ENCODE measurements around the gene GRID2.

GRID2 gene

DNA sequence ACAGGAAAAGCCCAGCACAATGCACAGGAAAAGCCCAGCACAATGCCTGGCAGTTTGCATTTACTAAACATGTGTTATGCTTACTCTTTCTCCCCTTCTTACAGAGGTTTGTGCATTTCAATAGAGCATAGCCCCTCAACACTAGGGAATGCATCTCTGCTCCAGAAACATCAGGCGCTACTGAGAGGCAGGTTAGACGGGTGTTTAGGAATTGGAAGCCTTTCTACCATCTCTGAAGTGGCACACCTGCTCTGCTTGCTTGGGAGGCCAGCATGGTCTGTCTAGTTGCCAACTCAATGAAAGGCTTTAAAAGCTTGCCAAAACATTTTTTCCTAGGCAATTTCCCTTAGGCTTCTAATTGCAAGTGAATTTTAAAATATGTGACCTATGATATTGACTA, 55.7 kb downstream of the GRID2 start:
- H3K79me1 ChIP-seq (ENCODE audit: low read length) = no peaks in the 10 kb centered on the region
- H3K9me3 ChIP-seq (ENCODE audit: insufficient read depth, low read depth, low read length) = no peaks in the 10 kb centered on the region
- no peak overlapping the region for H3K23ac ChIP-seq (ENCODE audit: low read length)
- H3K4me2 ChIP-seq (ENCODE audit: low read length) = no peak overlapping the region
- no peak overlapping the region for H2AFZ ChIP-seq (ENCODE audit: insufficient read depth, low read length, poor library complexity)
- no peak overlapping the region for H2BK120ac ChIP-seq (ENCODE audit: insufficient read depth, low read length, poor library complexity)
- H3K4me3 ChIP-seq (ENCODE audit: low read depth, low read length) = no peak overlapping the region
- H3K9ac ChIP-seq (ENCODE audit: low read length) = no peak overlapping the region
- no peaks in the 10 kb centered on the region for H3K4me1 ChIP-seq (ENCODE audit: control insufficient read depth in 1 of 2, insufficient read depth in 2 of 2, low read length in 2 of 2)
- no peak overlapping the region for H3K4ac ChIP-seq (ENCODE audit: low read depth, low read length)
- DNase-seq = no peak
- no CpG with 5 or more reads among the region's 2 CpGs for WGBS (ENCODE audit: extremely low coverage, insufficient coverage, insufficient read length)
- no peak overlapping the region for H2BK12ac ChIP-seq (ENCODE audit: low read length)
- H2BK5ac ChIP-seq (ENCODE audit: low read depth, low read length, poor library complexity) = no peak overlapping the region
- no peaks in the 10 kb centered on the region for H3K79me2 ChIP-seq (ENCODE audit: control insufficient read depth, insufficient read depth, low read length, poor library complexity)
- H4K8ac ChIP-seq (ENCODE audit: low read depth, low read length) = no peak overlapping the region
- no peak overlapping the region for H4K91ac ChIP-seq (ENCODE audit: low read depth, low read length)
- H3K27ac ChIP-seq (ENCODE audit: low read depth, low read length) = no peak overlapping the region
- H4K12ac ChIP-seq (ENCODE audit: low read depth, low read length) = no peak overlapping the region
- H3K18ac ChIP-seq (ENCODE audit: low read length) = no peak overlapping the region
- H3K27me3 ChIP-seq (ENCODE audit: insufficient read depth, low read length) = no peaks in the 10 kb centered on the region
- no peak overlapping the region for H2AK5ac ChIP-seq (ENCODE audit: low read length)
- H3K14ac ChIP-seq (ENCODE audit: low read length) = no peak overlapping the region
- H3K36me3 ChIP-seq (ENCODE audit: control insufficient read depth in 1 of 2, insufficient read depth in 2 of 2, low read length in 2 of 2) = no peaks in the 10 kb centered on the region

DNA sequence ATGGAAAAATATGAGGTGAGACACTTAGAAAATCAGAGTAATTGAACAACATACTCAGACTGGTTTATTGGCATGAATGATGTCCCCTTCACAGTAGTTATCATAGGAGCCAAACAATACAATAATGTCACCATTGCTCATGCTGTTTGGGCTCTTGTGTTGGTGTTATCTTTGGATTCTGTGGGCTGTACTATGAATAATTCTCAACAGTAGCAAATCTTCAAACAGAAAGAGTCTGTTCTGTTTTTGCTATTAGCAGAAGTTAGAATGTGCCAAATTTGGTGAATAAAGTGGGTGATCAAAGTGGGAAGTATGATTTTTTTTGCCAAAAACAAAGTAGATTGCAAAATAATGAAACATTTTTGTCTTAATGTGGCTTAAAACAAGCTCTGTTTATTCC, 58.3 kb downstream of the GRID2 start:
- H2BK5ac ChIP-seq (ENCODE audit: low read depth, low read length, poor library complexity) = no peak overlapping the region
- no peak overlapping the region for H4K8ac ChIP-seq (ENCODE audit: low read depth, low read length)
- no peaks in the 10 kb centered on the region for H3K36me3 ChIP-seq (ENCODE audit: control insufficient read depth in 1 of 2, insufficient read depth in 2 of 2, low read length in 2 of 2)
- H3K4me2 ChIP-seq (ENCODE audit: low read length) = no peak overlapping the region
- DNase-seq = no peak
- H2BK12ac ChIP-seq (ENCODE audit: low read length) = no peak overlapping the region
- H3K79me1 ChIP-seq (ENCODE audit: low read length) = no peaks in the 10 kb centered on the region
- H3K9me3 ChIP-seq (ENCODE audit: insufficient read depth, low read depth, low read length) = no peaks in the 10 kb centered on the region
- no peak overlapping the region for H3K14ac ChIP-seq (ENCODE audit: low read length)
- H2AK5ac ChIP-seq (ENCODE audit: low read length) = no peak overlapping the region
- H3K9ac ChIP-seq (ENCODE audit: low read length) = no peak overlapping the region
- H3K23ac ChIP-seq (ENCODE audit: low read length) = no peak overlapping the region
- H3K79me2 ChIP-seq (ENCODE audit: control insufficient read depth, insufficient read depth, low read length, poor library complexity) = no peaks in the 10 kb centered on the region
- H3K18ac ChIP-seq (ENCODE audit: low read length) = no peak overlapping the region
- H2AFZ ChIP-seq (ENCODE audit: insufficient read depth, low read length, poor library complexity) = no peak overlapping the region
- H4K12ac ChIP-seq (ENCODE audit: low read depth, low read length) = no peak overlapping the region
- H3K4me3 ChIP-seq (ENCODE audit: low read depth, low read length) = no peak overlapping the region
- H4K91ac ChIP-seq (ENCODE audit: low read depth, low read length) = no peak overlapping the region
- no peaks in the 10 kb centered on the region for H3K4me1 ChIP-seq (ENCODE audit: control insufficient read depth in 1 of 2, insufficient read depth in 2 of 2, low read length in 2 of 2)
- no peaks in the 10 kb centered on the region for H3K27me3 ChIP-seq (ENCODE audit: insufficient read depth, low read length)
- H3K27ac ChIP-seq (ENCODE audit: low read depth, low read length) = no peak overlapping the region
- H3K4ac ChIP-seq (ENCODE audit: low read depth, low read length) = no peak overlapping the region
- no peak overlapping the region for H2BK120ac ChIP-seq (ENCODE audit: insufficient read depth, low read length, poor library complexity)

DNA sequence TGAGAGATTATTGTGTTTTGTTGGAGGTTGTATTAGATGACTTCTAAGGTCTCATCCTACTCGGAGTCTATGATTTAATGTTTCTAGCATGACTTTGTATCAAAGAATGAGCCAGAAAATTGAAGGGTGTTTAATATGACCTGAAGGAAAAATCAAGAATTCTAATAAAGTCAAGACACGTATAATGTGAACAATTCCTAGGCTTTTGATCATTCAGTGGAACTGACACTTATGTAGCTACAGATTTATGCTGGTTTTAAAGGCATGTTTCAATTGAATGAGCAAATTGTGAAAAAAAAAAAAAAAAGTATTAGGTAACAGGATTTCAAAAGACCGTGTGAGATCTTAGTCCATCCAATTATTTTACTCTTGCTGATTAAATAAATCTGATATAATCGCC, 64.9 kb downstream of the GRID2 start:
- Histone ChIP-seq H3K4me3 (ENCODE audit: low read depth, low read length) (no peak overlapping the region), H3K27ac (ENCODE audit: low read depth, low read length) (no peak overlapping the region), H2BK120ac (ENCODE audit: insufficient read depth, low read length, poor library complexity) (no peak overlapping the region), H2AK5ac (ENCODE audit: low read length) (no peak overlapping the region), H4K8ac (ENCODE audit: low read depth, low read length) (no peak overlapping the region), H3K4me1 (ENCODE audit: control insufficient read depth in 1 of 2, insufficient read depth in 2 of 2, low read length in 2 of 2) (no peaks in the 10 kb centered on the region), H2AFZ (ENCODE audit: insufficient read depth, low read length, poor library complexity) (no peak overlapping the region), H2BK5ac (ENCODE audit: low read depth, low read length, poor library complexity) (no peak overlapping the region), H4K12ac (ENCODE audit: low read depth, low read length) (no peak overlapping the region), H3K9ac (ENCODE audit: low read length) (no peak overlapping the region), H3K14ac (ENCODE audit: low read length) (no peak overlapping the region), H3K79me1 (ENCODE audit: low read length) (no peaks in the 10 kb centered on the region), H3K4me2 (ENCODE audit: low read length) (no peak overlapping the region), H3K4ac (ENCODE audit: low read depth, low read length) (no peak overlapping the region), H3K36me3 (ENCODE audit: control insufficient read depth in 1 of 2, insufficient read depth in 2 of 2, low read length in 2 of 2) (no peaks in the 10 kb centered on the region), H2BK12ac (ENCODE audit: low read length) (no peak overlapping the region), H3K27me3 (ENCODE audit: insufficient read depth, low read length) (no peaks in the 10 kb centered on the region), H3K79me2 (ENCODE audit: control insufficient read depth, insufficient read depth, low read length, poor library complexity) (no peaks in the 10 kb centered on the region), H4K91ac (ENCODE audit: low read depth, low read length) (no peak overlapping the region), H3K18ac (ENCODE audit: low read length) (no peak overlapping the region), H3K9me3 (ENCODE audit: insufficient read depth, low read depth, low read length) (no peaks in the 10 kb centered on the region), H3K23ac (ENCODE audit: low read length) (no peak overlapping the region)
- no peak for DNase-seq
- WGBS (ENCODE audit: extremely low coverage, insufficient coverage, insufficient read length) = no CpG with 5 or more reads among the region's 4 CpGs

DNA sequence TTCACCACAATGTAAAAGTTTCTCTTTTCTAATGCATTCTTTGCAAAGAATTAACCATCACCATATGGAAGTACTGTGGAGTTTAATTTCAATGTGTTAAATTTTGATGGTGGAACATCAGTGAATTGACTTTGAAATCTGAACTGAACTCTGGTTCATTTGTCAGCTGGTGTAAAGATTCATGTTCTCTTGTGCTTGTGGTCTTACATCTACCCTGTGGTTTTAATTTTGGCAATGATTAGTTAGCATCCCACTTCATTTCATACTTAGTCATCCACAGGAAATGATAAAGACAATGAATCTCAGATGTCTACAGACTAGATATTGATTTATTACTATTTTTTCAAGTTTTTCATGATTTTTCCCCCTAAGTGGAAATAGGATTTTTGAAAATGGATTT, 77.8 kb downstream of the GRID2 start:
- no peak for DNase-seq
- H2AK5ac ChIP-seq (ENCODE audit: low read length) = no peak overlapping the region

DNA sequence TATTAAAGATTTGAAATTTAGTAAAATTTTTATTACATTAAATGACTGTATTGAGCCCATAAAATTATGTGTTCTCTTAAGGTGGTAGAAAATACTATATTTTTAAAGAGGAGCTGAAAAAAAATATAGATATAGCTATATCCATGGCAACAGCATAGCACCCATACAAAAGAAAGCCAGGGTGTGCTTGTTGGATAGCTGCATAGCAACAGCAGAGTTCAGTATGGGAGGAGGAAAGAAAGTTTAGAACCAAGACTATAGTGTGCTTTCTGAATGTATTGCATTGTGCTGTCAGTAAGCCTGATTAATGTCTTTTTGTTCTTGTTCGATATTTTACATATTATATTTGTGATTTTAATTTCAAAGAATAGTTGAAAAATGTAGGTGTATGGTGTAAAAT, 78.4 kb downstream of the GRID2 start:
- Histone ChIP-seq H4K91ac (ENCODE audit: low read depth, low read length) (no peak overlapping the region), H2AFZ (ENCODE audit: insufficient read depth, low read length, poor library complexity) (no peak overlapping the region), H2BK5ac (ENCODE audit: low read depth, low read length, poor library complexity) (no peak overlapping the region), H2BK120ac (ENCODE audit: insufficient read depth, low read length, poor library complexity) (no peak overlapping the region), H2AK5ac (ENCODE audit: low read length) (no peak overlapping the region), H3K4me1 (ENCODE audit: control insufficient read depth in 1 of 2, insufficient read depth in 2 of 2, low read length in 2 of 2) (no peaks in the 10 kb centered on the region), H3K79me2 (ENCODE audit: control insufficient read depth, insufficient read depth, low read length, poor library complexity) (no peaks in the 10 kb centered on the region), H3K23ac (ENCODE audit: low read length) (no peak overlapping the region), H3K18ac (ENCODE audit: low read length) (no peak overlapping the region), H3K9me3 (ENCODE audit: insufficient read depth, low read depth, low read length) (no peaks in the 10 kb centered on the region), H3K27ac (ENCODE audit: low read depth, low read length) (no peak overlapping the region), H3K14ac (ENCODE audit: low read length) (no peak overlapping the region), H3K79me1 (ENCODE audit: low read length) (no peaks in the 10 kb centered on the region), H3K27me3 (ENCODE audit: insufficient read depth, low read length) (no peaks in the 10 kb centered on the region), H3K9ac (ENCODE audit: low read length) (no peak overlapping the region), H3K4ac (ENCODE audit: low read depth, low read length) (no peak overlapping the region), H3K4me3 (ENCODE audit: low read depth, low read length) (no peak overlapping the region), H3K36me3 (ENCODE audit: control insufficient read depth in 1 of 2, insufficient read depth in 2 of 2, low read length in 2 of 2) (no peaks in the 10 kb centered on the region), H2BK12ac (ENCODE audit: low read length) (no peak overlapping the region), H4K12ac (ENCODE audit: low read depth, low read length) (no peak overlapping the region), H4K8ac (ENCODE audit: low read depth, low read length) (no peak overlapping the region), H3K4me2 (ENCODE audit: low read length) (no peak overlapping the region)
- DNase-seq = no peak
- no CpG with 5 or more reads among the region's 1 CpG for WGBS (ENCODE audit: extremely low coverage, insufficient coverage, insufficient read length)

More for the DNA sequence above, 77.8 kb downstream of the GRID2 start:
- Histone ChIP-seq H2BK5ac (ENCODE audit: low read depth, low read length, poor library complexity) (no peak overlapping the region), H3K23ac (ENCODE audit: low read length) (no peak overlapping the region), H4K91ac (ENCODE audit: low read depth, low read length) (no peak overlapping the region), H2BK12ac (ENCODE audit: low read length) (no peak overlapping the region), H3K79me2 (ENCODE audit: control insufficient read depth, insufficient read depth, low read length, poor library complexity) (no peaks in the 10 kb centered on the region), H3K14ac (ENCODE audit: low read length) (no peak overlapping the region), H3K9ac (ENCODE audit: low read length) (no peak overlapping the region), H4K12ac (ENCODE audit: low read depth, low read length) (no peak overlapping the region), H3K4me1 (ENCODE audit: control insufficient read depth in 1 of 2, insufficient read depth in 2 of 2, low read length in 2 of 2) (no peaks in the 10 kb centered on the region), H3K18ac (ENCODE audit: low read length) (no peak overlapping the region), H2AFZ (ENCODE audit: insufficient read depth, low read length, poor library complexity) (no peak overlapping the region), H3K36me3 (ENCODE audit: control insufficient read depth in 1 of 2, insufficient read depth in 2 of 2, low read length in 2 of 2) (no peaks in the 10 kb centered on the region), H3K27ac (ENCODE audit: low read depth, low read length) (no peak overlapping the region), H3K27me3 (ENCODE audit: insufficient read depth, low read length) (no peaks in the 10 kb centered on the region), H2BK120ac (ENCODE audit: insufficient read depth, low read length, poor library complexity) (no peak overlapping the region), H3K9me3 (ENCODE audit: insufficient read depth, low read depth, low read length) (no peaks in the 10 kb centered on the region), H3K4me3 (ENCODE audit: low read depth, low read length) (no peak overlapping the region), H3K4me2 (ENCODE audit: low read length) (no peak overlapping the region), H3K79me1 (ENCODE audit: low read length) (no peaks in the 10 kb centered on the region), H3K4ac (ENCODE audit: low read depth, low read length) (no peak overlapping the region), H4K8ac (ENCODE audit: low read depth, low read length) (no peak overlapping the region)

Measured in trophoblast cell (in vitro differentiated cells and primary cell).